ENCODE data around the gene BCAT1.

- TF ChIP-seq EZH2 (IDR thresholded peaks at IDR 0.05; ENCODE audit: insufficient read depth, poor library complexity, severe bottlenecking) (no peak), EZH2phosphoT487 (IDR thresholded peaks at IDR 0.05; ENCODE audit: insufficient read depth, low read depth) (no peak)
These were observed 44.9 kb upstream of the BCAT1 start for GRCh38 chr12:24993793-24994192.

All from GM23248 (cell line).